Liver (tissue), 3 donors: Measurements from ENCODE around the gene AQP6.
A peak's percentile ranks its signal among the peaks of the same experiment; 100 is the strongest.

Source experiments
- EGR1 ChIP-seq, 2 donors: IDR thresholded peaks; 2 replicates each; pipeline ENCODE4 v1.6.1; 2016 to 2018; ENCODE audit warnings: antibody characterized with exemption in 2 of 2, low read depth in 2 of 2
- RAD21 ChIP-seq, 2 donors: IDR thresholded peaks; 2 replicates each; pipeline ENCODE4 v1.6.1; 2016; ENCODE audit warnings: antibody characterized with exemption in 2 of 2, mild to moderate bottlenecking in 2 of 2
- TF ChIP-seq, protein P1 (sequence below): fragments of 150-350 bp; IDR thresholded peaks from 2 replicates; pipeline ENCODE4 v1.5.1; 2017; ENCODE audit warnings: improper control_type of control experiment, low read depth, low read length; ENCODE audit not compliant: missing input control
- donor health status: healthy.
- donor health status: healthy.

DNA sequence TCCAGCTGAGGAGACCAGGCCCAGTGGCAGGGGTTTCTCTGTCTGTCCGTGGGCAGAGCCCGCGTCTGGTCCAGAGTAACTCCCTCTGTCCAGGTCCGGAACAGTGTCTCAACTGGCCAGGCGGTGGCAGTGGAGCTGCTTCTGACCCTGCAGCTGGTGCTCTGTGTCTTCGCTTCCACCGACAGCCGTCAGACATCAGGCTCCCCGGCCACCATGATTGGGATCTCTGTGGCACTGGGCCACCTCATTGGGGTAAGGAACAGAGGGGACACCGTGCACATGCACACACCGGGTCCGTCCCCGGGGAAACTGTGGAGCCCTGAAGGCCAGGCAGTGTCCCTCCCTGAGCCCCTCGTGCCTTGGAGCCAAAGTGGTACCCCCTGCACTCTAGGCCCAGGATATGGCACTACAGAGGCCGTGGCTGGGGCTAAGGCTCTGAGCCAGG, 1.5 kb downstream of the AQP6 start:
- TF ChIP-seq, protein P1, sequence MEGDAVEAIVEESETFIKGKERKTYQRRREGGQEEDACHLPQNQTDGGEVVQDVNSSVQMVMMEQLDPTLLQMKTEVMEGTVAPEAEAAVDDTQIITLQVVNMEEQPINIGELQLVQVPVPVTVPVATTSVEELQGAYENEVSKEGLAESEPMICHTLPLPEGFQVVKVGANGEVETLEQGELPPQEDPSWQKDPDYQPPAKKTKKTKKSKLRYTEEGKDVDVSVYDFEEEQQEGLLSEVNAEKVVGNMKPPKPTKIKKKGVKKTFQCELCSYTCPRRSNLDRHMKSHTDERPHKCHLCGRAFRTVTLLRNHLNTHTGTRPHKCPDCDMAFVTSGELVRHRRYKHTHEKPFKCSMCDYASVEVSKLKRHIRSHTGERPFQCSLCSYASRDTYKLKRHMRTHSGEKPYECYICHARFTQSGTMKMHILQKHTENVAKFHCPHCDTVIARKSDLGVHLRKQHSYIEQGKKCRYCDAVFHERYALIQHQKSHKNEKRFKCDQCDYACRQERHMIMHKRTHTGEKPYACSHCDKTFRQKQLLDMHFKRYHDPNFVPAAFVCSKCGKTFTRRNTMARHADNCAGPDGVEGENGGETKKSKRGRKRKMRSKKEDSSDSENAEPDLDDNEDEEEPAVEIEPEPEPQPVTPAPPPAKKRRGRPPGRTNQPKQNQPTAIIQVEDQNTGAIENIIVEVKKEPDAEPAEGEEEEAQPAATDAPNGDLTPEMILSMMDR, result peak; percentile 64
- TF ChIP-seq RAD21 (IDR thresholded peaks at IDR 0.05) (peak; percentile 77 to 91), EGR1 (IDR thresholded peaks at IDR 0.05; ENCODE audit: low read depth in 2 of 2) (no peak)
